Activated CD4-positive, alpha-beta T cell treated with anti-CD3 and anti-CD28 coated beads for 36 hours (primary cell): ENCODE data around the gene MAMDC4. TPM values are rescaled to one million over a fixed set of nuclear protein-coding genes. Genes with fewer than 3 reads are reported as not detected.
"Not testable (repeated sequence)": the region's sequence is repeated elsewhere in the genome, so short reads cannot be mapped to it uniquely, and the experiment has no call there.

ENCODE experiments used
- ATAC-seq: fragments of 200-7000 bp; cut with Tn5 transposase; one replicate; pipeline ENCODE4 v1.10.0; 2021; ENCODE audit warnings: mild to moderate bottlenecking, moderate library complexity
- CTCF ChIA-PET: fragments of 350-600 bp; sonication (Branson Sonifier 250); formaldehyde crosslinking; loops from one replicate; lab custom pipeline; 2021; ENCODE audit warnings: antibody characterized with exemption; lab: Charles Lee
- POLR2A ChIA-PET: fragments of 350-600 bp; sonication (Branson Sonifier 250); formaldehyde crosslinking; loops from one replicate; lab custom pipeline; 2021; ENCODE audit warnings: antibody characterized with exemption, inconsistent platforms; lab: Charles Lee
- DNase-seq: peaks from one replicate; pipeline ENCODE4 v3.0.0-alpha.2; 2020
- H3K27ac Mint-ChIP-seq: one replicate; pipeline ENCODE4 v1.8.0; 2021; ENCODE audit warnings: mixed read lengths
- H3K27me3 Mint-ChIP-seq: one replicate; pipeline ENCODE4 v1.8.0; 2021; ENCODE audit warnings: mixed read lengths
- H3K36me3 Mint-ChIP-seq: one replicate; pipeline ENCODE4 v1.8.0; 2021; ENCODE audit warnings: low read depth, mixed read lengths
- H3K4me1 Mint-ChIP-seq: one replicate; pipeline ENCODE4 v1.8.0; 2021; ENCODE audit warnings: mixed read lengths
- H3K4me3 Mint-ChIP-seq: one replicate; pipeline ENCODE4 v1.8.0; 2021; ENCODE audit warnings: mild to moderate bottlenecking, moderate library complexity, mixed read lengths
- H3K9me3 Mint-ChIP-seq: one replicate; pipeline ENCODE4 v1.8.0; 2021; ENCODE audit warnings: low read depth, mixed read lengths
- intact Hi-C, 2 experiments: fragments of 100-400 bp; cut with DNase I in 1 of 2; cut with micrococcal nuclease in 1 of 2; formaldehyde crosslinking; loops; one replicate each; pipeline versions ENCODE4 v1.14.2 to v1.15.1; 2022 to 2024; cut with DNase I, micrococcal nuclease
- total RNA-seq, 2 experiments: library from RNA; stranded (reverse); gene quantifications; one replicate each; pipeline ENCODE4 v1.2.3, GENCODE V29; 2021

MAMDC4 gene
- total RNA-seq, 2 experiments from 2014 or later = 16.6 to 17.5 TPM

DNA sequence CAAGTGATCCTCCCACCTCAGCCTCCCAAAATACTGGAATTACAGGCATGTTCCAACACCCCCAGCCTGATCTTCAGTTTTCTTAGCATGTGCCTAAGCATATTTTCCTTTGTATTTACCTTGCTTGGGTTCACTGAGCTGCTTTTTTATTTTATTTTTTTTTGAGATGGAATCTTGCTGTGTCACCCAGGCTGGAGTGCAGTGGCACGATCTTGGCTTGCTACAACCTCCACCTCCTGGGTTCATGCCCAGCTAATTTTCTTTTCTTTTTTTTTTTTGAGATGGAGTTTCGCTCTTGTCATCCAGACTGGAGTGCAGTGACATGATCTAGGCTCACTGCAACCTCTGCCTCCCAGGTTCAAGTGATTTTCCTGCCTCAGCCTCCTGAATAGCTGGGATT is 17.5 kb downstream of the MAMDC4 start:
- H3K27ac Mint-ChIP-seq, H3K4me3 Mint-ChIP-seq, intact Hi-C loops, H3K9me3 Mint-ChIP-seq, ATAC-seq, H3K36me3 Mint-ChIP-seq, POLR2A ChIA-PET, DNase-seq, CTCF ChIA-PET, H3K27me3 Mint-ChIP-seq: not testable (repeated sequence)
- H3K4me1 Mint-ChIP-seq = peaks cover 11% of the 10 kb centered on the region

DNA sequence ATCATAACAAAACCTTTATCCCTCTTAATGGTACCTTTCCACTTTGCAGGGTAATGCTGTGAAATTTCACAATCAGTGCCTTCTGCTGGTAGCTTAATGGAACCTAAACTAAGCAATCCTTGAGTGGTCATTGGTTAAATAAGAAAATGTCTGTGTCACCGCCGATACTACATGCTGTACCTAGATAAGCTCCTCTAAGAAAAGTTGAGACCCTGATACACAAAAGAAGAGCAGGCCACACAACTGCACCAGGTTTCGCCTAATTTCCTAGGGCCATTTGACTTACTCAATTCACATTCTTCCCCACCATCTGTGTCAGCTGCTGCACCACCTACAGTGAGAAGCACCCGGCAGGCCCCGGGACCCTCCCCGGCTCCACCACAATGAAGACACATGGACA is 23.0 kb downstream of the MAMDC4 start:
- Mint-ChIP-seq H3K4me1 (peaks cover under 1% of the 10 kb centered on the region), H3K27ac (no peak overlapping the region), H3K4me3 (no peak overlapping the region), H3K36me3 (no peaks in the 10 kb centered on the region), H3K9me3 (peaks cover 2% of the 10 kb centered on the region), H3K27me3 (no peaks in the 10 kb centered on the region)
- DNase-seq (no peak), ATAC-seq (no peak)
- intact Hi-C loops = no loop called here
- CTCF ChIA-PET = interaction anchor here (0.6 to 1.0 kb wide), 2 partner anchors 34 to 46 kb away, joined by 3 read pairs; no protein-coding TSS in a partner anchor
- POLR2A ChIA-PET = no interaction called here

DNA sequence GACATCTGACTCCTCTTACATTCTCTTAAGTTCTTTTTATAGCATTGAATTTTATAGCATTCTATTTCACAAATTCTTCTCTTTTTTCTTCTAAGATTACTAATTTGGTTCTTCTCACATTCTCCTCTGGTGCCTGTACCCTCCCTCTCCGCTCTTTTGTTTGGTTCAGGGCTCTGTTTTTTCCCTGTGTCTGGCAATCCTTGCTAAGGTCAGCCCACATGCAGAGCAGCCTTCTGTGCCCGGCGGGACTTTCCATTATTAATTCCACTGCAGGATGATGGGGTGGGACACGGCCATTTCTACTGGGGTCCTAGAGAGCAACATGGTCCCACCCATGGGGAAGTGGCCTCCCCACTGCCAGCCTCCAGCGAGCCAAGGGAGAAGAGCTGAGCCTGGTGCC is 24.3 kb downstream of the MAMDC4 start:
- Mint-ChIP-seq H3K9me3 (peaks cover 2% of the 10 kb centered on the region), H3K27me3 (no peaks in the 10 kb centered on the region), H3K36me3 (no peaks in the 10 kb centered on the region), H3K27ac (no peak overlapping the region), H3K4me3 (no peak overlapping the region), H3K4me1 (peaks cover 13% of the 10 kb centered on the region)
- DNase-seq = no peak
- ChIA-PET CTCF (no interaction called here), POLR2A (no interaction called here)
- intact Hi-C loops = no loop called here
- ATAC-seq = no peak

DNA sequence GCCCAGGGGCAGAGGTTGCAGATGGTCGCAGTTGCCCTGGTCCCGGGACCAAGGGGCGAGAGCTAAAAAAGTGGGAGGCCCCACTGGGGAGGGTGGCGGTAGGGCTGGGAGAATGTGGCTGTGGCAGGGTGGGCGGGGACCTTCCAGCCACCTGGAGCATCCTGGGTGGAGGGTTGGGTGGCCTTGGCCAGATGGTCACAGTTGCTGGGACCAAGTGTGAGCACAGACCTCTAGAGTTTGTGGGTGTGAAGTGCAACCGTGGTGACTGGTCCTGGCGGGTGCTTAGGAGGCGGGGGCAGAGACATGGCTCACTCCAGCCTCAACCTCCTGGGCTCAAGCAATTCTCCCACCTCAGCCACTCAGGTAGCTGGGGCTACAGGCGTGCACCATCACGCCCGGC is 28.5 kb downstream of the MAMDC4 start:
- peaks cover 44% of the 10 kb centered on the region for H3K4me1 Mint-ChIP-seq
- intact Hi-C loops = loop anchor here (2.0 to 10.0 kb wide), 4 partner anchors 14 to 956 kb away; partner anchors contain the start of genes EDF1 (in 1 of the 2), EXD3 (in 1 of the 2), NOXA1 (in 1 of the 2) and SEC16A (in 1 of the 2)
- no peak overlapping the region for H3K4me3 Mint-ChIP-seq
- no peak for DNase-seq
- peaks cover 7% of the 10 kb centered on the region for H3K36me3 Mint-ChIP-seq
- ChIA-PET CTCF (interaction anchor here (1.0 to 1.4 kb wide), 4 partner anchors 8 to 72 kb away, joined by 3 to 5 read pairs (median 4); no protein-coding TSS in a partner anchor), POLR2A (no interaction called here)
- H3K9me3 Mint-ChIP-seq = no peaks in the 10 kb centered on the region
- H3K27ac Mint-ChIP-seq = no peak overlapping the region
- ATAC-seq = no peak
- no peaks in the 10 kb centered on the region for H3K27me3 Mint-ChIP-seq

DNA sequence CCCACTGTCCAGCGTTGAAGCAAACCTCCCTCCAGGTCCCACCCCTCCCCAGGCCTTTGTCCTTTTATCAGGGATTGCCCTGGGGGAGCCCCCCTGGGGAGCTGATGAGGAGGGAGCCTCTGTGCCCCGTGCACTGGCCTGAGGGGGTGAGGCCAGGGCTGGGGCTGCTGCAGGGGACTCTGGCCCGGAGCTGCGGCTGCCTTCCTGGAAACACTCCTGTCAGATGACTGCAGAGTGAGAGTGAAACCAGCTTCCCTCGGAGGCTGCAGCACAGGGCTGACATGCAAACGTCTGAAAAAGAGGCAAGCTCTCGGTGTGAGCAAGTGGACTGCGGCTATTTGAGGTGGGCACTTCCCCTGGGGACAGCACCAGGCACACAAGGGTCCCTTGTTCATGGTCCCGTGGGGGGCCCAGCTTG is 29.6 kb downstream of the MAMDC4 start:
- intact Hi-C loops = loop anchor here (1.0 to 10.0 kb wide), 10 partner anchors 15 to 957 kb away; partner anchors contain the start of genes EDF1 (in 2 of the 2), FBXW5 (in 2 of the 2), EXD3 (in 1 of the 2) and NOXA1 (in 1 of the 2)
- Mint-ChIP-seq H3K4me3 (peak overlapping the region; percentile 68), H3K36me3 (peaks cover 7% of the 10 kb centered on the region), H3K27ac (peak overlapping the region; percentile 91), H3K27me3 (no peaks in the 10 kb centered on the region), H3K4me1 (peaks cover 44% of the 10 kb centered on the region), H3K9me3 (no peaks in the 10 kb centered on the region)
- ChIA-PET POLR2A (no interaction called here), CTCF (interaction anchor here (1.0 to 1.9 kb wide), 6 partner anchors 9 to 147 kb away, joined by 3 to 10 read pairs (median 4); partner anchors contain the start of gene AJM1)
- peak; percentile 29 for ATAC-seq
- peak; percentile 84 for DNase-seq

DNA sequence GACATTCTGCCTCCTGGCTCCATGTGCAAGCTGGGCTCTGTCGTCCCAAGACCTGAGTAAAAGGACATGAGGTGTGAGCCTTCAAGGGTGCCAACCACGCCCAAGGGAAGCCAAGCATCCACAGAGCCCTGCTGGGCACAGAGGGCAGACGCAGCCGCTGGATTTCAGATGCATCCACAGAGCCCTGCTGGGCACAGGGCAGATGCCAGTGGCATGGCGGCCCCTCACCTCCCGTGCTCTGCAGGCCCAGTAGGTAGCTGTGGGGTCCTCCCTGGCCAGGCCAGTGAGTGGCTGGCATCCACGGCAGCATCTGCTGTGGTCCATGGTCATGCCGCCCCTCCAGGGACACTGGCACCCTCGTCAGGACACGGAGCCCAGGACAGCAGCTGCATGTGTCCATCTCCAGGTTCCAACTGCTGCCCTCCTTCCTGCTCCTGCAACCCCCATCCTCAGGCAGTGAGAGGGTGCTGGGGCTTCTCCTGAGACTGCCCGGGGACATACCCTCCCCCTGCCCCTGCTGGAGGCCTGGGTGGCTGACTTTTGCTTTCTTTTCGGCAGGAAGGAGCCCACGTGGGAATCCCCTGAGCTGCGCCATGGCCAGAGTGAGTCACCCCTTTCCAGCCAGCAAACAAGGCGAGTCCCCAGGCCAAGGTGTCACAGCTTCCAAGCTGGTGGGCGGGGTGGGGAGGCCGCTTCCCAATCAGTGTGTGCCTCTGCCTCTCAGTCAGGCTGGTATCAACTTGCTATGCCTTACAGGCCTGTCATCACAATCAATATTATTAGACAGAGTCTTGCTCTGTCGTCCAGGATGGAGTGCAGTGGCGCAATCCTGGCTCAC is 30.2 kb downstream of the MAMDC4 start:
- Mint-ChIP-seq H3K27me3 (no peaks in the 10 kb centered on the region), H3K4me1 (peaks cover 46% of the 10 kb centered on the region), H3K36me3 (peaks cover 9% of the 10 kb centered on the region), H3K4me3 (peak overlapping the region; percentile 68), H3K9me3 (no peaks in the 10 kb centered on the region), H3K27ac (peak overlapping the region; percentile 91)
- ChIA-PET POLR2A (interaction anchor here (0.6 kb wide), 1 partner anchor 581 kb away, joined by 3 read pairs; no protein-coding TSS in a partner anchor), CTCF (interaction anchor here (0.7 to 1.9 kb wide), 6 partner anchors 40 to 153 kb away, joined by 3 to 10 read pairs (median 3); partner anchors contain the start of genes AJM1 and FBXW5)
- ATAC-seq (peak; percentile 69), DNase-seq (peak; percentile 97)
- intact Hi-C loops = loop anchor here (1.0 to 10.0 kb wide), 9 partner anchors 16 to 958 kb away; partner anchors contain the start of genes FBXW5 (in 2 of the 2), EDF1 (in 1 of the 2), EXD3 (in 1 of the 2) and NOXA1 (in 1 of the 2)

DNA sequence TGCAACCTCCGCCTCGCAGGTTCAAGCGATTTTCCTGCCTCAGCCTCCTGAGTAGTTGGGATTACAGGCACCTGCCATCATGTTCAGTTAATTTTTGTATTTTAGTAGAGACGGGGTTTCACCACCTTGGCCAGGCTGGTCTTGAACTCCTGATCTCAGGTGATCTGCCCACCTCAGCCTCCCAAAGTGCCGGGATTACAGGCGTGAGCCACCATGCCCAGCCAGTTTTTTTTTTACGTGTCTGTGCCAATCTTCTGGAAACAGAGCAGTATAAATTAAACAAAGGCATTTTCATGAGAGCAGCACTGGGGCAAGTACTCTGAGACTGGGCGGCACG is 30.8 kb downstream of the MAMDC4 start:
- peaks cover 49% of the 10 kb centered on the region for H3K4me1 Mint-ChIP-seq
- intact Hi-C loops = loop anchor here (1.0 to 10.0 kb wide), 9 partner anchors 17 to 958 kb away; partner anchors contain the start of genes FBXW5 (in 2 of the 2), EDF1 (in 1 of the 2), EXD3 (in 1 of the 2) and NOXA1 (in 1 of the 2)
- not testable (repeated sequence) for H3K27me3 Mint-ChIP-seq, H3K9me3 Mint-ChIP-seq, DNase-seq, ATAC-seq
- peak overlapping the region; percentile 68 for H3K4me3 Mint-ChIP-seq
- peaks cover 11% of the 10 kb centered on the region for H3K36me3 Mint-ChIP-seq
- ChIA-PET CTCF (interaction anchor here (0.7 to 1.9 kb wide), 6 partner anchors 21 to 152 kb away, joined by 3 to 10 read pairs (median 3); partner anchors contain the start of genes AJM1 and FBXW5), POLR2A (interaction anchor here (0.6 kb wide), 2 partner anchors 19 to 580 kb away, joined by 3 to 7 read pairs; no protein-coding TSS in a partner anchor)
- peak overlapping the region; percentile 91 for H3K27ac Mint-ChIP-seq

DNA sequence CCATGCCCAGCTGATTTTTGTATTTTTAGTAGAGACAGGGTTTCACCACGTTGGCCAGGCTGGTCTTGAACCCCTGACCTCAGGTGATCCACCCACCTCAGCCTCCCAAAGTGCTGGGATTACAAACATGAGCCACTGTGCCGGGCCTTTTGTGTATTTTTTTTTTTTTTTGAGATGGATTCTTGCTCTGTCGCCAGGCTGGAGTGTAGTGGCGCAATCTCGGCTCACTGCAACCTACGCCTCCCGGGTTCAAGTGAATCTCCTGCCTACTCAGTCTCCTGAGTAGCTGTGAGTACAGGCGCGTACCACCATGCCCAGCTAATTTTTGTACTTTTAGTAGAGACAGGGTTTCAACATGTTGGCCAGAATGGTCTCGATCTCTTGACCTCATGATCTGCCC is 31.5 kb downstream of the MAMDC4 start:
- intact Hi-C loops = loop anchor here in 1 of 2 experiments (5.0 to 10.0 kb wide), 3 partner anchors 401 to 959 kb away; partner anchors contain the start of genes EXD3, NOXA1 and SEC16A
- ATAC-seq, DNase-seq, H3K4me3 Mint-ChIP-seq, H3K27me3 Mint-ChIP-seq, H3K9me3 Mint-ChIP-seq: not testable (repeated sequence)
- CTCF ChIA-PET = interaction anchor here (1.2 to 1.3 kb wide), 3 partner anchors 22 to 84 kb away, joined by 3 read pairs; partner anchors contain the start of gene FBXW5
- Mint-ChIP-seq H3K36me3 (peaks cover 12% of the 10 kb centered on the region), H3K27ac (peak overlapping the region; percentile 91), H3K4me1 (peaks cover 56% of the 10 kb centered on the region)
- POLR2A ChIA-PET = interaction anchor here (0.6 kb wide), 1 partner anchor 20 kb away, joined by 7 read pairs; no protein-coding TSS in a partner anchor

DNA sequence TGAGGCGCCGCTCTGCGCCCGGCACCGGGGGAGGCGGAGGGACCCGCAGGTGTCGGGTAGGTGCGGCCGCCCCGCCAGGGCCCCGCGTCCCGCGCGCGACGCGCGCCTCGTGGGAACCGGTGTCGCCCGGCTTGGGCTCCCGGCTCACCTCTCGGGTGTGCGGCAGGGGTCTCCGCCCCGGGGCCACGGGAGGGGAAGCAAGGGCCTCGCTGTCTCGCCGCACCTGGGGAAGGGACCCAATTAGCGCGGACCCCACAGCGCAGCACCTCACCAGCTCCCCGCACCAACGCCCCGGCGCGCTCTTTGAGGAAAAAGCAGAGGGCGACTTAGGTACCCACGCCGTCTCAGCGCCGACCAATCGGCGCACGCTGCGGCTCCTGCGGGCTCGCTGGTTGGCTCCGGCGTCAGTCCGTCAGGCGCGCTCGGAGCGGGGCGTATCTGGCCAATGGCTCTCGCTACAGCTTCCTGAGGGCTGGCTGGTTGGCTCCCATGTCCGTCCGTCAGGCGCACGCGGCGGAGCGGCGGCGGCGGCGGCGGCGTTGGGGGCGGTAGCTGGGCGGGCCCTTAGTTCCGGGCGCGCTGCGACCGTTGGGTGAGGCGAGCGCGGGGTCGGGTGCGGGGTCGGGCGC is 33.9 kb downstream of the MAMDC4 start, which contains the start of gene TRAF2:
Gene TRAF2, plus strand, starts transcription at position 567 of the 629 bp plus-strand sequence. CDS start 12,225 bp downstream, outside the sequence.
- DNase-seq (peak; percentile 98), ATAC-seq (peak; percentile 89)
- peaks cover 26% of the 10 kb centered on the region for H3K36me3 Mint-ChIP-seq
- peak within 1 kb of the TSS; percentile 95 for H3K27ac Mint-ChIP-seq
- ChIA-PET CTCF (interaction anchor here (0.7 to 1.3 kb wide), 5 partner anchors 44 to 693 kb away, joined by 3 to 8 read pairs (median 3); partner anchors contain the start of genes AJM1, DNLZ and DPH7), POLR2A (interaction anchor here (0.6 to 1.1 kb wide), 3 partner anchors 16 to 540 kb away, joined by 3 to 8 read pairs (median 4); partner anchors contain the start of gene AJM1)
- intact Hi-C loops = loop anchor here (1.0 to 10.0 kb wide), 20 partner anchors 16 to 961 kb away; partner anchors contain the start of genes MAN1B1 (in 2 of the 2), PHPT1 (in 2 of the 2), TMEM141 (in 2 of the 2) and EDF1 (in 1 of the 2)
- peaks cover 51% of the 10 kb centered on the region for H3K4me1 Mint-ChIP-seq
- H3K4me3 Mint-ChIP-seq = peak within 1 kb of the TSS; percentile 85
- H3K27me3 Mint-ChIP-seq = no peaks in the 10 kb centered on the region
- no peaks in the 10 kb centered on the region for H3K9me3 Mint-ChIP-seq
